Liver (tissue), 9 donors: ENCODE results near the gene ARHGAP40. TPM values are rescaled to one million over a fixed set of nuclear protein-coding genes. Genes with fewer than 3 reads are reported as not detected.

Experiments used
- DNase-seq: peaks from one replicate; pipeline ENCODE4 v3.0.0-alpha.2; 2017; ENCODE audit warnings: low spot score
- H3K27ac ChIP-seq, 2 donors: one replicate each; pipeline ENCODE4 v1.7.0; 2013; ENCODE audit warnings: inconsistent platforms in 2 of 2, low read length in 2 of 2, control low read depth in 1 of 2, low read depth in 1 of 2, mild to moderate bottlenecking in 1 of 2
- H3K27me3 ChIP-seq, 4 donors: one replicate each; pipeline versions ENCODE4 v1.6.1 to v1.7.0; 2013; ENCODE audit warnings: low read length in 3 of 4, inconsistent platforms in 1 of 4, mild to moderate bottlenecking in 1 of 4, moderate library complexity in 1 of 4; ENCODE audit not compliant: control insufficient read depth in 4 of 4, insufficient read depth in 4 of 4
- H3K36me3 ChIP-seq, 4 donors: one replicate each; pipeline versions ENCODE4 v1.6.1 to v1.7.0; 2013; ENCODE audit warnings: low read length in 3 of 4, mild to moderate bottlenecking in 3 of 4, low read depth in 1 of 4, moderate library complexity in 1 of 4; ENCODE audit not compliant: control insufficient read depth in 4 of 4, insufficient read depth in 3 of 4
- H3K4me1 ChIP-seq, 4 donors: one replicate each; pipeline versions ENCODE4 v1.6.1 to v1.7.0; 2013; ENCODE audit warnings: low read length in 3 of 4, mild to moderate bottlenecking in 3 of 4, moderate library complexity in 1 of 4; ENCODE audit not compliant: control insufficient read depth in 4 of 4, insufficient read depth in 4 of 4
- H3K4me3 ChIP-seq, 3 donors: one replicate each; pipeline versions ENCODE4 v1.6.1 to v1.7.0; 2013; ENCODE audit warnings: low read length in 3 of 3, control low read depth in 1 of 3, low read depth in 1 of 3, mild to moderate bottlenecking in 1 of 3
- H3K9ac ChIP-seq, 2 donors: one replicate each; pipeline ENCODE4 v1.7.0; 2013; ENCODE audit warnings: low read length in 2 of 2, mild to moderate bottlenecking in 2 of 2, moderate library complexity in 2 of 2, control low read depth in 1 of 2, low read depth in 1 of 2
- H3K9me3 ChIP-seq, 4 donors: one replicate each; pipeline versions ENCODE4 v1.6.1 to v1.7.0; 2013; ENCODE audit warnings: low read length in 3 of 4; ENCODE audit not compliant: control insufficient read depth in 4 of 4
- EGR1 ChIP-seq, 2 donors: IDR thresholded peaks; 2 replicates each; pipeline ENCODE4 v1.6.1; 2016 to 2018; ENCODE audit warnings: antibody characterized with exemption in 2 of 2, low read depth in 2 of 2
- FOXA1 ChIP-seq: IDR thresholded peaks from 2 replicates; pipeline ENCODE4 v1.6.1; 2016; ENCODE audit warnings: antibody characterized with exemption
- GABPA ChIP-seq, 2 donors: IDR thresholded peaks in 1 of 2; conservative IDR thresholded peaks in 1 of 2; 2 replicates each; pipeline ENCODE4 v1.6.1; 2016; ENCODE audit warnings: antibody characterized with exemption in 2 of 2, mild to moderate bottlenecking in 1 of 2, moderate library complexity in 1 of 2
- HNF4A ChIP-seq, 2 donors: conservative IDR thresholded peaks; 2 replicates each; pipeline ENCODE4 v1.6.1; 2016; ENCODE audit warnings: antibody characterized with exemption in 2 of 2, mild to moderate bottlenecking in 2 of 2
- JUND ChIP-seq, 2 donors: IDR thresholded peaks; 2 replicates each; pipeline ENCODE4 v1.6.1; 2016; ENCODE audit warnings: antibody characterized with exemption in 2 of 2
- NR2F2 ChIP-seq: IDR thresholded peaks from 2 replicates; pipeline ENCODE4 v1.6.1; 2016; ENCODE audit warnings: antibody characterized with exemption
- RXRA ChIP-seq, 2 donors: IDR thresholded peaks; 2 replicates each; pipeline ENCODE4 v1.6.1; 2017 to 2018; ENCODE audit warnings: antibody characterized with exemption in 2 of 2, mild to moderate bottlenecking in 1 of 2
- TAF1 ChIP-seq: conservative IDR thresholded peaks from 2 replicates; pipeline ENCODE4 v1.6.1; 2016; ENCODE audit warnings: antibody characterized with exemption, mild to moderate bottlenecking
- YY1 ChIP-seq: IDR thresholded peaks from 2 replicates; pipeline ENCODE4 v1.6.1; 2016; ENCODE audit warnings: antibody characterized with exemption, mild to moderate bottlenecking
- WGBS: extraction: QIAGEN DNeasy Blood & Tissue Kit; methylation state at CpG from one replicate; pipeline ENCODE4 v1.1.7; 2013; 5-methylcytosine and 5-hydroxymethylcytosine counted together
- polyA plus RNA-seq, 2 donors: library from polyadenylated mRNA; stranded (reverse) in 1 of 2; unstranded in 1 of 2; fragments of 200-250 nt in 1 of 2; fragments of >200 nt in 1 of 2; fragmentation: Nextera tagmentation in 1 of 2; extraction: Ambion mirVana in 1 of 2; gene quantifications; one replicate each; pipeline versions ENCODE4 v1.2.1 to v1.2.3, GENCODE V29; 2013 to 2015
- total RNA-seq, 2 donors: library from RNA; depleted of rRNA; stranded (reverse); fragments of >200 nt; gene quantifications; one replicate each; pipeline ENCODE4 v1.2.3, GENCODE V29; 2014
- TF ChIP-seq, protein P1 (sequence below): fragments of 150-350 bp; IDR thresholded peaks from 2 replicates; pipeline ENCODE4 v1.5.1; 2017; ENCODE audit warnings: improper control_type of control experiment, low read depth, low read length; ENCODE audit not compliant: missing input control
- TF ChIP-seq, protein P2 (sequence below): IDR thresholded peaks from 2 replicates; pipeline ENCODE4 v1.6.1; 2016; ENCODE audit warnings: antibody characterized with exemption
- TF ChIP-seq, protein P3 (sequence below): IDR thresholded peaks from 2 replicates; pipeline ENCODE4 v1.6.1; 2016; ENCODE audit warnings: antibody characterized with exemption
- TF ChIP-seq, protein P4 (sequence below): IDR thresholded peaks from 2 replicates; pipeline ENCODE4 v1.6.1; 2016; ENCODE audit warnings: antibody characterized with exemption, mild to moderate bottlenecking
- donor health status: healthy.
- donor health status: healthy.
- donor health status: healthy.
- donor health status: healthy.
- donor health status: healthy.

Gene ARHGAP40
- total and polyA plus RNA-seq, 4 donors = 0.08 TPM; not detected in 3

DNA sequence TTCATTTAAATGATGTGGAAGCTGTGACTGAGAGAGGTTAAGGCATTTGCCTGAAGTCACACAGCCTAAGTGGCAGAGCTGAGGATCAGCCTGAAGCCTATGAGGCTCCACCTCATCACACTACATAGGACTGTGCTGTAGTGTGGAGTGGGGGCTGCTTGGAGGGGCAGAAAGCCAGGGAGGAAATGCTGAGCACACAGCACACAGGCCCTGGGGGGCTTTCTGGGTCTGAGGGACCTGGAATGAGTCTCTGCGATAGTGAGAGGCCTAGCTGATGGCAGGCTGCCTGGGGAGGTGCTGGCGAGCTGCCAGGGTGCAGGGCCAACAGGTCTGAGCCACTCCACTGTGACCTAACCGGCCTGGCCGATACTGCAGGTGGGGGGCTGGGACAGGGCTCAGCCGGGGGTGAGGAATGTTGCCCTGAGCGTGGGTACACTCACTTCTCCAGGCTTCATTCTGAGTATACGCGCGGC, 2.2 kb upstream of the ARHGAP40 start:
- Histone ChIP-seq H3K27ac (no peak overlapping the region), H3K4me1 (peaks cover 0 to 9% (median 4%) of the 10 kb centered on the region in 4 donors), H3K9ac (no peak overlapping the region), H3K4me3 (no peak overlapping the region), H3K9me3 (no peaks in the 10 kb centered on the region), H3K36me3 (no peaks in the 10 kb centered on the region), H3K27me3 (peaks cover 0 to 15% (median 1%) of the 10 kb centered on the region in 4 donors)
- WGBS = 31% methylated on average over 9 of the region's 9 CpGs
- TF ChIP-seq FOXA1 (no peak), TAF1 (no peak), HNF4A (conservative IDR thresholded peaks at IDR 0.05) (no peak), JUND (IDR thresholded peaks at IDR 0.05) (no peak)
- DNase-seq = peak; percentile 79

DNA sequence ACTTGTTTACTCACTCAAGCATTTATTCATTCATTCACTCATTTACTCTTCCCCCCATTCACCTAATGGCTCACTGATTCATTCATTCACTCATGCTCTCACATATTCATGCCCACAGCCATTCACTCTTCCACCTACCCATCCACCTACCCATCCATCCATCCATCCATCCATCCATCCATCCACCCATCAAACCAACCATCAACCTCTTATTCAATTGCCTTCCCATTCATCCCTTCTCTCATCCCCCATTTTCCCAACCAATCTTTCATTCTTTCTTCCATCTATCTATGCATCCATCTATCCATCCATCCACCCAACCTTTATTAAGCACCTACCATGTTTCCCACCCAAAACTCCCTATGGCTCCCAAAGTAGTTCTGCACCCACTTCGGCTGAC, 1.6 kb upstream of the ARHGAP40 start:
- Histone ChIP-seq H3K4me1 (peaks cover 0 to 9% (median 4%) of the 10 kb centered on the region in 4 donors), H3K27me3 (peaks cover 0 to 15% (median 1%) of the 10 kb centered on the region in 4 donors), H3K27ac (no peak overlapping the region), H3K36me3 (no peaks in the 10 kb centered on the region), H3K9ac (no peak overlapping the region), H3K4me3 (no peak overlapping the region), H3K9me3 (no peaks in the 10 kb centered on the region)
- TF ChIP-seq, protein P1, sequence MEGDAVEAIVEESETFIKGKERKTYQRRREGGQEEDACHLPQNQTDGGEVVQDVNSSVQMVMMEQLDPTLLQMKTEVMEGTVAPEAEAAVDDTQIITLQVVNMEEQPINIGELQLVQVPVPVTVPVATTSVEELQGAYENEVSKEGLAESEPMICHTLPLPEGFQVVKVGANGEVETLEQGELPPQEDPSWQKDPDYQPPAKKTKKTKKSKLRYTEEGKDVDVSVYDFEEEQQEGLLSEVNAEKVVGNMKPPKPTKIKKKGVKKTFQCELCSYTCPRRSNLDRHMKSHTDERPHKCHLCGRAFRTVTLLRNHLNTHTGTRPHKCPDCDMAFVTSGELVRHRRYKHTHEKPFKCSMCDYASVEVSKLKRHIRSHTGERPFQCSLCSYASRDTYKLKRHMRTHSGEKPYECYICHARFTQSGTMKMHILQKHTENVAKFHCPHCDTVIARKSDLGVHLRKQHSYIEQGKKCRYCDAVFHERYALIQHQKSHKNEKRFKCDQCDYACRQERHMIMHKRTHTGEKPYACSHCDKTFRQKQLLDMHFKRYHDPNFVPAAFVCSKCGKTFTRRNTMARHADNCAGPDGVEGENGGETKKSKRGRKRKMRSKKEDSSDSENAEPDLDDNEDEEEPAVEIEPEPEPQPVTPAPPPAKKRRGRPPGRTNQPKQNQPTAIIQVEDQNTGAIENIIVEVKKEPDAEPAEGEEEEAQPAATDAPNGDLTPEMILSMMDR = no peak
- TF ChIP-seq, protein P2, sequence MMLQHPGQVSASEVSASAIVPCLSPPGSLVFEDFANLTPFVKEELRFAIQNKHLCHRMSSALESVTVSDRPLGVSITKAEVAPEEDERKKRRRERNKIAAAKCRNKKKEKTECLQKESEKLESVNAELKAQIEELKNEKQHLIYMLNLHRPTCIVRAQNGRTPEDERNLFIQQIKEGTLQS = no peak
- TF ChIP-seq EGR1 (IDR thresholded peaks at IDR 0.05; ENCODE audit: low read depth in 2 of 2) (no peak), JUND (IDR thresholded peaks at IDR 0.05) (no peak), YY1 (no peak), NR2F2 (no peak), TAF1 (no peak), GABPA (IDR thresholded peaks at IDR 0.05 in 1 of 2, conservative IDR thresholded peaks at IDR 0.05 in 1 of 2) (no peak), RXRA (IDR thresholded peaks at IDR 0.05) (no peak)
- TF ChIP-seq, protein P3, sequence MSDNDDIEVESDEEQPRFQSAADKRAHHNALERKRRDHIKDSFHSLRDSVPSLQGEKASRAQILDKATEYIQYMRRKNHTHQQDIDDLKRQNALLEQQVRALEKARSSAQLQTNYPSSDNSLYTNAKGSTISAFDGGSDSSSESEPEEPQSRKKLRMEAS = no peak
- TF ChIP-seq, protein P4, sequence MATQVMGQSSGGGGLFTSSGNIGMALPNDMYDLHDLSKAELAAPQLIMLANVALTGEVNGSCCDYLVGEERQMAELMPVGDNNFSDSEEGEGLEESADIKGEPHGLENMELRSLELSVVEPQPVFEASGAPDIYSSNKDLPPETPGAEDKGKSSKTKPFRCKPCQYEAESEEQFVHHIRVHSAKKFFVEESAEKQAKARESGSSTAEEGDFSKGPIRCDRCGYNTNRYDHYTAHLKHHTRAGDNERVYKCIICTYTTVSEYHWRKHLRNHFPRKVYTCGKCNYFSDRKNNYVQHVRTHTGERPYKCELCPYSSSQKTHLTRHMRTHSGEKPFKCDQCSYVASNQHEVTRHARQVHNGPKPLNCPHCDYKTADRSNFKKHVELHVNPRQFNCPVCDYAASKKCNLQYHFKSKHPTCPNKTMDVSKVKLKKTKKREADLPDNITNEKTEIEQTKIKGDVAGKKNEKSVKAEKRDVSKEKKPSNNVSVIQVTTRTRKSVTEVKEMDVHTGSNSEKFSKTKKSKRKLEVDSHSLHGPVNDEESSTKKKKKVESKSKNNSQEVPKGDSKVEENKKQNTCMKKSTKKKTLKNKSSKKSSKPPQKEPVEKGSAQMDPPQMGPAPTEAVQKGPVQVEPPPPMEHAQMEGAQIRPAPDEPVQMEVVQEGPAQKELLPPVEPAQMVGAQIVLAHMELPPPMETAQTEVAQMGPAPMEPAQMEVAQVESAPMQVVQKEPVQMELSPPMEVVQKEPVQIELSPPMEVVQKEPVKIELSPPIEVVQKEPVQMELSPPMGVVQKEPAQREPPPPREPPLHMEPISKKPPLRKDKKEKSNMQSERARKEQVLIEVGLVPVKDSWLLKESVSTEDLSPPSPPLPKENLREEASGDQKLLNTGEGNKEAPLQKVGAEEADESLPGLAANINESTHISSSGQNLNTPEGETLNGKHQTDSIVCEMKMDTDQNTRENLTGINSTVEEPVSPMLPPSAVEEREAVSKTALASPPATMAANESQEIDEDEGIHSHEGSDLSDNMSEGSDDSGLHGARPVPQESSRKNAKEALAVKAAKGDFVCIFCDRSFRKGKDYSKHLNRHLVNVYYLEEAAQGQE = no peak
- no peak for DNase-seq
- WGBS = 100% methylated on average over 1 of the region's 1 CpG
